HG02678 (cell line): Measurements from ENCODE around the gene ALDH6A1.
A peak's percentile ranks its signal among the peaks of the same experiment; 100 is the strongest.

ENCODE experiments used
- ATAC-seq: cut with Tn5 transposase; IDR thresholded peaks from one replicate; pipeline ENCODE4 v1.9.1; 2021; ENCODE audit warnings: mild to moderate bottlenecking, moderate library complexity; ENCODE audit not compliant: unreplicated experiment

The ALDH6A1 gene

DNA sequence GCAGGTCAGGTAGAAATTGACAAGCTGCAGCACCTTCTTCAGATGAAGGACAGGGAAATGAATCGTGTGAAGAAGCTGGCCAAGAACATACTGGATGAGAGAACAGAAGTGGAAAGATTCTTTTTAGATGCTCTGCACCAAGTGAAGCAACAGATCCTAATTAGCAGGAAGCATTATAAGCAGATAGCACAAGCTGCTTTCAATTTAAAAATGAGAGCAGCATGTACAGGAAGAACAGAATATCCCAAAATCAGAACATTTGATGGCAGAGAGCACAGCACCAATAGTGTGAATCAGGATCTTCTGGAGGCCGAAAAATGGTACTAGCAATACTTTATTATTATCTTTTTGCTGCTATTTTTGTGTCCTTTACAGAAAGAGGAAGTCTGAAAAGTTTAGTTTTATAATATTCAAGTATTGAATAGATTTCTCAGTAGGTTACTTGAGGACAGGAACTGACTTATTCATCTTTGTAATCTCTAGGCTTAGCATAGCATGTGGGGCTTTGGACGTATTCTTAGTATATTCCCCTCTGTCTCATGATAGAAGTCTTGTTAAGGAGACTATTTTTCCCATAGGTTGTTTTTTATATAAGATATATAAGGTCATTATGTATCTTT, 34.3 kb downstream of the ALDH6A1 start:
- no peak for ATAC-seq

DNA sequence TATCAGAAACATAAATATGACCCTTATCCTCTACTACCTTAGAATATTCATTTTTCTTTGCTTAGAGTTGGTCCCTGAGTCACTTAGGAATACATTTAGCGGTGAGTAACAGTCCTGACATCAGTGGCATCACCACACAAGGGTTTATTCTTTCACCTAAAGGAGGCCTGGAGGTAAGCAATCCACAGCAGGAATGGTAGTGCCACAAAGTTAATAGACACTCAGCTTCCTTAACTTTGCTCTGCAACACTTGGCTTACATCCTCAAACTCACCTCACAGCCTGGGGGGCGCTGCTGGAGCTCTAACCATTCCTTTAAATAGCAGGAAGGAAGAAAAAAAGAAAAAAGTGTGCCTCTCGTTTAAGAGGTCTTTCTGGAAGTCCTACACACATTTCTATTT, 36.0 kb downstream of the ALDH6A1 start:
- no peak for ATAC-seq

DNA sequence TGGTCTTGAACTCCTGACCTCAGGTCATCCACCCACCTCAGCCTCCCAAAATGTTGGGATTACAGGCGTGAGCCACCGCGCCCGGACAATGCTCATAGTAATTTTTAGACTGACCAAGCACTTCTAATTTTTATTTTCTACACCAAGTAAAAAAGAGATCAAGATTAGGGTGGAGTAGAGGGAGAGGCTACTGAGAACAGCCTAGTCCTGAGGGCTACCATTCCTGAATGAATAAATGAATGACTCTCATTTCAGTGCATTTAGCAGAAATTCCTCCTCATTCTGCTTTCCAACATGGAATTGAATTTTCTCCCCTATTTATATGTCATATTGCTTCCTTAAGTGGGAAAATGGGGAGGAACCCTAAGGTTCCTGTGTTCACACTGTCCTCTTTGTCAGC, 38.7 kb downstream of the ALDH6A1 start:
- no peak for ATAC-seq

DNA sequence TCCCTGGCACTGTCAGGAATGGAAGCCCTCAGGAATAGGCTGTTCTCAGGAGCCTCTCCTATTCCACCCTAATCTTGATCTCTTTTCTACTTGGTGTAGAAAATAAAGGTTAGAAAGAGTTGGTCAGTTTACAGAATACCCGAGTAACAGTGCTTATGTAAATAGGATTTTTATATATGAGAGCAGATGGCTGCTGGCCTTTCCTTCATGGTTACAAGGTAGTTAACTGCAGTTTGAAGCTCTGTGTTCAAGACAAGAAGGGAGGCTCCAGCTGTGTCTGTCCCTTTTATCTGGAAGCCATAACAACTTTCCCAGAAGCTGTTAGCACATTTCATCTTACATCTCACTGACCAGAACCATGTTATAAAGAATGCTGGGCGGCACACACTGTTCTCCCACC, 42.0 kb downstream of the ALDH6A1 start:
- ATAC-seq, result no peak

DNA sequence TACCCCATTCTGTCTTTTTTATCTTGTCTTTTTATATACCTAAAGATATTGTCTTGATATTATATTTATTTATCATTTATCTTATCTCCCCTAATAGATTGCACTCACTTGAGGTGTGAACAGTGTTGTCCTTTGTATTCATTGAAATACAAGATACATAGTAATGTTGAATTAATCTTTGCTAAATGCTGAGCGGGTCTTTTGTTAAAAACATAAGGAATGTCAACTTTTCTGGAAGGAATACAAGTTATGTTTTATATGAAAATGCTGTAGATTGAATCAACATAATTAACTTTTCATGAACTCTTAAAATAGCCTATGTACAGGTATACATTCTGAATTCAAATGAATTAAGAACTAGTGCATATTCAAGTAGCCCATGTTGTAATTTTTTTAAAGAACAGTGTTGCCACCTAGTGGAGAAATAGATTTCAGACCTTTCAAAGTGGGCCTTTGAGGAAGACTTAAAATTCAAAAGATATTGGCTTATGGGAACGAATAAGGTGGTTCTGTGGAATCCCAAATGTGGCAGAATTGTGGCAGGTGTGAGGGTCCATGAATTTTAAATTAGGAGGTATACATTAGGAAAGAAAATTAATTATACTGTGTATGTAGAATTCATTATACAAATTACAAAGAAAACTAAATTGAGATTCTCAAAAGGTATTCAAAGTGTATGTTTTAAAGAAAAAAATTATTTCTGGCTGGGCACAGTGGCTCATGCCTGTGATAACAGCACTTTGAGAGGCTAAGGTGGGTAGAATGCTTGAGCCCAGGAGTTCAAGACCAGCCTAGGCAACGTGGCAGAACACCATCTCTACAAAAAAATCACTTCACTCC, 46.0 kb downstream of the ALDH6A1 start:
- no peak for ATAC-seq

DNA sequence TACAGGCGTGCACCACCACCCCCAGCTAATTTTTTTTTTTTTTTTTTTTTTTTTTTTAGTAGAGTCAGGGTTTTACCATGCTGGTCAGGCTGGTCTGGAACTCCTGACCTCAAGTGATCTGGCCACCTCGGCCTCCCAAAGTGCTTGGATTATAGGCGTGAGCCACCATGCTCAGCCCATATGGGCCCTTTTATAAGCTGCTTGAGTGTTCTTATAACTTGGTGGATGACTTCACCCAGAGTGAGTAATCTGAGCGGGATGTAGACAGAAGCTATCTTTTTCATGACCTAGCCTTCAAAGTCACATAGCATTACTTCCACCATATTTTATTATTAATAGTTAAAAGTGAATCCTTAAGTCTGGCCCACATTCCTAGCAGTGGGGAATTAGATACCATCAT, 48.7 kb downstream of the ALDH6A1 start:
- no peak for ATAC-seq

DNA sequence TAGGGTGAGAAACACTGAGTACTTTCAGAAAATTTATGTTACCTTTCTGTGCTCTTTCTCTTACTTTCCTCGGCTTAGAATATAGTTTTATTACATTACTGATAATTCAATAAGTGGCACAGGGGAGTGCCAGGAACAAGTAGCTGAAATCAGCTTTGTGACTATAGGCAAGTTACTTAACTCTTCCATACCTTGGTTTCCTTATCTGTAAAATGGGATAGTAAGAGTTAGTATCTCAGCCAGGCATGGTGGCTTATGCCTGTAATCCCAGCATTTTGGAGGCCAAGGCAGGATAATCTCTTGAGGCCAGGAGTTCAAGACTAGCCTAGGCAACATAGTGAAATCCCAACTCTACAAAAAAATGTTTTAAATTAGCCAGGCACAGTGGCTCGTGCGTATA, 49.7 kb downstream of the ALDH6A1 start:
- no peak for ATAC-seq

DNA sequence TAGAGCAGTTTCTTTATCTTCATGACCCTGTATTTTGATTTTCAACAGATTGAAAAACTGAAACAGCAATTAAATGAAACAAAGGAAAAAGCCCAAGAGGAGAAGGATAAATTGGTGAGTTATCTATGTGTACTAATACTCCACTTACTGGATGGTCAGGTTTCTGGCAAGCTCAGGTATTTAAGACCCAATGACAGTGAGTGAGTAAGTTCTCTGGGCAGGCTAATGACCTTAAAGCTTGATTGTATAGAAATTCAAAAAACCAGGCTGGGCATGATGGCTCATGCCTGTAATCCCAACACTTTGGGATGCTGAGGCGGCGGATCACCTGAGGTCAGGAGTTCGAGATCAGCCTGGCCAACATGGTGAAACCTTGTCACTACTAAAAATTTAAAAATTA, 55.1 kb downstream of the ALDH6A1 start:
- ATAC-seq, result no peak

DNA sequence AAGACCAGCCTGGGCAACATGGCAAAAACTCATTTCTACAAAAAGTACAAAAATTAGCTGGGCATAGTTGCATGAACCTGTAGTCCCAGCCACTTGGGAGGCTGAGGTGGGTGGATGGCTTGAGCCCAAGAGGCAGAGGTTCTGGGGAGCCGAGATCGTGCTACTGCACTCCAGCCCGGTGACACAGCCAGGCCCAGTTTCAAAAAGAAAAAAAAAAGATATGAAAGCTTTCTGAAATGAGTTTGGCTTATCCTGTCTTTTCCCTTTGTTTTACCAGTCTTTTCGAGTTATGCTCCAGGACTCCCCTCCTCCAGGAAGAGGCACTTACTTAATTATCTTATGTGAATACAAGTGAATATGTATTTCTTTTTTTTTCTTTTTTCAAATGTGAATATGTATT, 61.9 kb downstream of the ALDH6A1 start:
- no peak for ATAC-seq

DNA sequence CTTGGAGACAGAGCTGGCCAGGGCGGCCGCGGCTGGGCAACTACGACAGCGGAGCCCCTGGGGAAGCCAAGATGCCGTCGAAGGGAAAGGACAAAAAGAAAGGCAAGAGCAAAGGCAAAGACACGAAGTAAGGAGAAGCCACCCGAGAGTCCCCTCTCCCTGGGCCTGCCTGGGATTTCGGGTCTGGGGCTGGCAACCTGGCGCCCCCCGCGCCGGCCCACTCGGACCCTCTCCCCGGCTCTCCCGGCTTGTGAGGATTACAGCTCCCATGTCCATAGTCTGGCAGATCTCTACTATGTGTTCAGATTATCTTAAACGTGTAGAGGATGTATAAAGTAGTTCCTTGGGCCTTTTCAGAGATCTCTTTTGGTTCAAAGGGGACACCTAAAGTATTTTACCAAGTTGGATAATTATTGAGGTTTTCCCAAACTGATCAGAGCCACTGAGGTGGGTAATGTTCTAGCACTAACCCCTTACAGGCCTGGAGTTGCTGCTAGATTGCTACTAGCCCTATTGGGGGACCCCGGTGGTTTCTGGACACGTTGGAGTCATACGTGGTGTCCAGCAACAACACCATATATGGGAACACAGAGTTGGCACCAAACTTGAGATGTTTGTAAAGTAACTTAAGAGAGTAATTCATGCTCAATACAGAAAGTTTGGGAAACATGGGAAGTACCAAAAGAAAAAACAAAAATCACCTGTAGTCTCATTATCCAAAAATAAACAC, 64.7 kb downstream of the ALDH6A1 start:
- ATAC-seq, result no peak

DNA sequence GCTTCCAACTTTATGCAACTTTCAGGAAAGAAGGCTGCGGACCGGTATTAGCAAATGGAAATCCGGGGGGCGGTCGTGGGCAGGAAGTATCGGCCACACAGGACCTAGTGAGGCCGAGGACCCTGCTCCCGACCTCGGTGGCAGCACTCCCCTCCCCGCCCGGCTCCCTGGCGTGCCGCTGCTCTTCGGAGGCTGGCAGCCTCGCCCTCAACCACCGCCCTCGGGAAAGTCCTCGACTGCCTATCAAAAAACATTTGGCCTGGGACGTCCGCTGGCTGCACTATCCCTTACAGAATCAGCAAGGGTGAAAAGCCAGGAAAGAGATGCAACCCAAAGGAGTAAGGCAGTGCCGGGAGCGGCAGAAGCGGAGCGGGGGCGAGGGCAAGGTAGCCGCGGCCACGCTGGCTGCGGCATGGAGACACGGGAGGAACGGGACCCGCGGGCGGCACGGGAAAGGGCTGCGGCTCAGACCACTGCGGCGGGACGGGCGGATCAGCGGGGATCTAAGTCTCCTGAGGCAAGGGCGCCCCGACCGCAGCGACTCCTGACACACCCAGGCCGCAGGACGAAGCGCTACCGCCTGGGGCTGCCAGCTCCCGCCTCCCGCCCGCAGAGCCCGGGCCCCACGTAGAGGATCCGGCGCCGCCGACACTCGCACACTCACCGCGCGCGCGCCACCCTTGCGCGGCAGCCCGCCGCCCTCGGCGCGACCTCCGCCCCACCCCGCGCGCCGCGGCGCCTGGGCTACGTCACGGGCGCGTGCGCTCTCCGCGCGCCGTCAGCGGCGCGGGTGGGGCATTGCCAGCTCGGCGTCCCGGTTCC, 65.5 kb downstream of the ALDH6A1 start, which contains the start of the genes BBOF1 and ENTPD5:
Gene BBOF1 (plus strand): TSS at position 764 of the 822 bp plus-strand sequence. CDS start 130 bp downstream, outside the sequence.
Gene ENTPD5 (minus strand): TSS at position 703 of the 822 bp plus-strand sequence. CDS start 31,186 bp downstream, outside the sequence.
- peak; percentile 92 for ATAC-seq

DNA sequence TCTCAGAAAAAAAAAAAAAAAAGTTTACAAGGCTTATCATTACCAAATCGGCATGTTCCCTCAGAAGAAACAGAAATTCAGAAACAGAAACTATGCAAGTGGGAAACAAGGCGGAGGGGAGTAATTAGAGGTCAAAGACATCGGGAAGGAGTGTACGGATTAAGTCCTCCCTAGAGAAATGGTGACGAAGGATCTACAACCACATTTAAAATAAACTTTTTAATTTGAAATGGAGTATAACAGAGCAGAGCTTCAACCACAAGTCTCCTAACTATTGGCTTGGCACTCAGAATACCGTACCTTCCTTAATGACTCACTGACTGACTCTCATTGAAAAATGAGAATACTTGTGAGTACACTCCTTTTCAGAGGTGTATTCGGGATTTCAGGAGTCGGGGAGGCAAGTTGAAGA, 66.1 kb downstream of the ALDH6A1 start:
- no peak for ATAC-seq

DNA sequence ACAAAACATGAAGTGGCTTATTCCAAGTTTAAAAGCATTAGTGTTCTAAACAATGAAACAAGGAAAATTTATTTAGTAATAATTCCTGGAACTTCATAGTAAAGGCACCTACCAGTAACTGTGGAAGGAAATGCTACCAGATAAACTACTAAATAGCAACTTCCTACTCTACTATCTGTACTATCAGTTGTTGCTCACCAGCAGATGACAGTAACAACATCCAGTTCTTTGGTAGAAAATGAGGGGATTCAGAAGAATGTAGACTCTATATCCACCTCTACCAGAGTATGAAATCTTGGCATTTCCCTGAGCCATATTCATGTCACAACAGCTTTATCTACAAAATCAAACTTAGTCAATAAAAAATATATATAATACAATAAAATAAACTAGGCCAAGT, 68.3 kb downstream of the ALDH6A1 start:
- no peak for ATAC-seq

DNA sequence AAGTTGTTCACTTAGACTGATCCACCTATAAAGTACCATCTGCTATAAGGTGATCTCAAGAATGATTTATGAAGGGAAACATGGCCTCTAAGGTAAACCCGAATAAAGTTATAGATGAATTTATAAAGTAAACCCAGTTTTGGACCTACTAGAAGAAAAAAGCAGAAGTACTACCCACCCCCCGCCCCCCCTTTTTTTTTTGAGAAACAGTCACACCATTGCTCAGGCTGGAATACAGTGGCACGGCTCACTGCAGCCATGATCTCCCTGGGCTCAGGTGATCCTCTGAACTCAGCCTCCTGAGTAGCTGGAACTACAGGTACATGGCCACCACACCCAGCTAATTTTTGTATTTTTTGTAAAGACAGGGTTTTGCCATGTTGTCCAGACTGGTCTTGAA, 69.1 kb downstream of the ALDH6A1 start:
- no peak for ATAC-seq

DNA sequence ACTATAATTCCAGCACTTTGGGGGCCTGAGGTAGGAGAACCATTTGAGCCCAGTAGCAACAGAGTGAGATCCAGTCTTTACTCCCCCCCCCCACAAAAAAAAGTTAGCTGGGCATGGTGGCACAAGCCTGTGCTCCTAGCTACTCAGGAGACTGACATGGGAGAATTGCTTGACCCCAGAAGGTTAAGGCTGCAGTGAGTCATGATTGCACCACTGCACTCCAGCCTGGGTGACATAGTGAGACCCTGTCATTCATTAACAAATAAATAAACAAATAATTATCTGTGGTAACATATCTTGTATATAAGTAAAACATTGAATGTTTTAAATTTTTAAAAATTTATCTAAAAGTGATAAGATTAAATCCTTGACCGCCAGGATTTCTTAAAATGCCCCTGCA, 70.0 kb downstream of the ALDH6A1 start:
- no peak for ATAC-seq

DNA sequence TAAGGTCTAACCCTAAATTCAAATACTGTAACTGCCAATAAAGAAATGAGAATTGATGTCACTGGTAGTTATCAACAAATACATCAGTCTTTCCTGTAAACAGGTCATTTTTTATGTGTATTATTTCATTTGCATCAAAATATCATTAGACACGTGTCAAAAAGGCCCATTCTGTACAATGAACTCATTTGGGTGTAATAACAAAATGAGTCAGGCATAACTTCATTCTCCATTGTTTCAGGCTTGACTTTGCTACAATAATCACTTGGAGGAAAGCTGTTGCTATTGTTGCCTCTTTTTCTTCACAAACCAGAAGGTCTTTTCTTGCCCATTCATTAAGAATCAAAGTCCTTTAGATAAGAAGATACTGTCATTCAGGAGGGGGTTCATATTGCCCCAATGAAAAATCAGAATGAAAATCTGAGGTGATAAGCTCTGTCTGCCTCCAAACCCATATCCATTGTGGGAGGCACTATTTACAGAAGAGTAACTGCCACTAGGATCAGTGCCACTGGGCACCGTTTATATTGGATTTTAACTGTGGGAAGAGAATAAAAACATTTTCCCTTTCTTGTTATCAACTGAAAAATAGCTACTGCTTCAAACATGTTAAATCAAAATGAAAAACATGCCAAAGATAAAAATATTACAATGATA, 75.3 kb downstream of the ALDH6A1 start:
- no peak for ATAC-seq
